ENCODE results near the gene GPRIN3.

GRCh38 chr4:89259301-89260028 lies 48.1 kb downstream of the GPRIN3 start:
- TF ChIP-seq SIN3A (IDR thresholded peaks at IDR 0.05; ENCODE audit: low read depth) (no peak), ZFX (IDR thresholded peaks at IDR 0.05) (no peak), RAD21 (IDR thresholded peaks at IDR 0.05; ENCODE audit: low read depth) (no peak)

Measured in HCT116 (cell line).